Right lobe of liver (tissue), 6 donors: Measurements from ENCODE around the gene FAM161B. TPM values are rescaled to one million over a fixed set of nuclear protein-coding genes. Genes with fewer than 3 reads are reported as not detected.
"Not testable (repeated sequence)": the region's sequence is repeated elsewhere in the genome, so short reads cannot be mapped to it uniquely, and the experiment has no call there.

ENCODE experiments used
- ATAC-seq, 4 donors: fragments of 200-7000 bp; cut with Tn5 transposase; one replicate each; pipeline ENCODE4 v1.9.1; 2020; ENCODE audit warnings: mild to moderate bottlenecking in 4 of 4, moderate library complexity in 4 of 4
- DNase-seq, 3 donors: peaks; one replicate each; pipeline ENCODE4 v3.0.0-alpha.2; 2020
- H3K27ac ChIP-seq, 3 donors: fragments of 200-600 bp; one replicate each; pipeline ENCODE4 v1.8.0; 2022
- H3K27me3 ChIP-seq, 2 donors: fragments of 200-600 bp; one replicate each; pipeline ENCODE4 v1.8.0; 2022
- H3K36me3 ChIP-seq, 4 donors: fragments of 200-600 bp; sonication (generic) in 1 of 4; one replicate each; pipeline versions ENCODE4 v1.5.1 to v1.8.0; 2017 to 2022; ENCODE audit warnings: control low read depth in 1 of 4
- H3K4me1 ChIP-seq, 4 donors: fragments of 200-600 bp; sonication (generic) in 1 of 4; one replicate each; pipeline versions ENCODE4 v1.5.1 to v1.8.0; 2017 to 2022; ENCODE audit warnings: control low read depth in 1 of 4
- H3K4me3 ChIP-seq, 3 donors: fragments of 200-600 bp; one replicate each; pipeline ENCODE4 v1.8.0; 2022
- H3K9me3 ChIP-seq, 4 donors: fragments of 200-600 bp; sonication (generic) in 1 of 4; one replicate each; pipeline versions ENCODE4 v1.5.1 to v1.8.0; 2017 to 2022; ENCODE audit warnings: control low read depth in 1 of 4
- POLR2A ChIP-seq: fragments of 450-650 bp; IDR thresholded peaks from one replicate; pipeline ENCODE4 v1.6.1; 2017; ENCODE audit warnings: antibody characterized with exemption, mild to moderate bottlenecking
- WGBS: methylation state at CpG from one replicate; pipeline ENCODE4 v1.1.6; 2018; ENCODE audit warnings: low coverage, low lambda C conversion rate; ENCODE audit not compliant: insufficient coverage; ENCODE audit errors: missing lambda C conversion rate; 5-methylcytosine and 5-hydroxymethylcytosine counted together
- intact Hi-C, 2 donors: fragments of 100-400 bp; cut with DNase I; formaldehyde crosslinking; loops; one replicate each; pipeline versions ENCODE4 v1.11.2 to v1.14.1; 2022
- total RNA-seq, 6 experiments: library from RNA; depleted of rRNA in 2 of 6; stranded (reverse); fragments of >200 nt in 2 of 6; fragmentation: NEBNext Ultra II Directional in 3 of 6; extraction: Animal tissue kit (Norgen Biotek cat#: 25700) in 3 of 6; gene quantifications; one replicate each; pipeline versions ENCODE4 v1.1.0 to v1.2.4, GENCODE V29; 2016 to 2023
- TF ChIP-seq, protein P1 (sequence below), 4 donors: fragments of 200-600 bp in 3 of 4; fragments of 450-650 bp in 1 of 4; IDR thresholded peaks; one replicate each; pipeline versions ENCODE4 v1.5.1 to v1.8.0; 2016 to 2022; ENCODE audit warnings: antibody characterized with exemption in 4 of 4, mild to moderate bottlenecking in 2 of 4
- donor health status: DM: no; HTN: yes; CAD: no.
- donor health status: DM: no; HTN: no; CAD: no.
- donor health status: DM: no; HTN: no; CAD: no.
- donor health status: DM: no; HTN: yes; CAD: no.
- donor health status: DM: no; HTN: yes; CAD: no.

The FAM161B gene
- total RNA-seq, 6 experiments from 2014 or later: 1.3 to 2.3 (median 1.5) TPM

DNA sequence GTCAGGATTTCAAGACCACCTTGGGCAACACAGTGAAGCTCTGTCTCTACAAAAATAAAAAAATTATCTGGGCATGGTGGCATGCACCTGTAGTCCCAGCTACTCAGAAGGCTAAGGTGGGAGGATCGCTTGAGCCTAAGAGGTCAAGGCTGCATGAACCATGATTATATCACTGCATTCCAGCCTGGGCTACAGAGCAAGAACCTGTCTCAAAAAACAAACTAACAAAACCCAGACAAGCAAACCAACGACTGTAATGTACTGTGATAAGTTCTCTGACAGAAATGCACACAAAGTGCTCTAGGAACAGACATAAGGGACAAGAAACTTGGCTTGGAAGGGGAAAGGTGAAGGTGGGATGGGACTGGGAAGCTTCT is 46.8 kb upstream of the FAM161B start:
- TF ChIP-seq POLR2A: no peak
- TF ChIP-seq, protein P1, sequence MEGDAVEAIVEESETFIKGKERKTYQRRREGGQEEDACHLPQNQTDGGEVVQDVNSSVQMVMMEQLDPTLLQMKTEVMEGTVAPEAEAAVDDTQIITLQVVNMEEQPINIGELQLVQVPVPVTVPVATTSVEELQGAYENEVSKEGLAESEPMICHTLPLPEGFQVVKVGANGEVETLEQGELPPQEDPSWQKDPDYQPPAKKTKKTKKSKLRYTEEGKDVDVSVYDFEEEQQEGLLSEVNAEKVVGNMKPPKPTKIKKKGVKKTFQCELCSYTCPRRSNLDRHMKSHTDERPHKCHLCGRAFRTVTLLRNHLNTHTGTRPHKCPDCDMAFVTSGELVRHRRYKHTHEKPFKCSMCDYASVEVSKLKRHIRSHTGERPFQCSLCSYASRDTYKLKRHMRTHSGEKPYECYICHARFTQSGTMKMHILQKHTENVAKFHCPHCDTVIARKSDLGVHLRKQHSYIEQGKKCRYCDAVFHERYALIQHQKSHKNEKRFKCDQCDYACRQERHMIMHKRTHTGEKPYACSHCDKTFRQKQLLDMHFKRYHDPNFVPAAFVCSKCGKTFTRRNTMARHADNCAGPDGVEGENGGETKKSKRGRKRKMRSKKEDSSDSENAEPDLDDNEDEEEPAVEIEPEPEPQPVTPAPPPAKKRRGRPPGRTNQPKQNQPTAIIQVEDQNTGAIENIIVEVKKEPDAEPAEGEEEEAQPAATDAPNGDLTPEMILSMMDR (IDR thresholded peaks at IDR 0.05): no peak
- Histone ChIP-seq H3K27me3 (no peaks in the 10 kb centered on the region), H3K36me3 (no peaks in the 10 kb centered on the region), H3K9me3 (no peaks in the 10 kb centered on the region), H3K27ac (peak overlapping the region; percentile 24 to 95 (median 93)), H3K4me3 (peak overlapping the region in 2 of 3 donors; percentile 59 to 71), H3K4me1 (peaks cover 0 to 55% (median 26%) of the 10 kb centered on the region in 4 donors)
- DNase-seq (peak in 1 of 3 donors; percentile 60), ATAC-seq (peak; percentile 55 to 61 (median 57))
- intact Hi-C loops: no loop called here
- 18% methylated on average over 2 of the region's 2 CpGs for WGBS

DNA sequence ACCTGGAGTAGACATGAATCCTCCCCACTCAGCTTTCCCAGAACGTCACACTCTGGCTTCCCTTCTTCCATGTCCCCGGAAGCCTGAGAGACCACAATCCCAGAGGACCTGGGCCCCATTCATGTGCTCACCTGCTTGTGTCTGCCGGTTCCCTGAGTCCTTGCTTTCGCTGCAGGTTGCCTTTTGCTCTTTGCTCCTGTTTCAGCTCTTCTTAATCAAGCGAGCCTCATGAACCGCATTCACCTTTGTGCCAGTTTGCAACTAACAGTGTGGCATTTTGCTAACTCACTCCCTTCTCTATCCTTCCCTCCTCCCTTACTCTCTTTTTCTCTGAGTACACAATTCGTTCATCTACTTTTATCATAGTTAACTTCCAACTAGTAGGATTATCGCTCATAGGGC is 46.1 kb upstream of the FAM161B start:
- H3K4me1 ChIP-seq: peaks cover 0 to 62% (median 26%) of the 10 kb centered on the region in 4 donors
- peak overlapping the region; percentile 28 to 71 (median 59) for H3K4me3 ChIP-seq
- intact Hi-C loops: no loop called here
- peak; percentile 30 for TF ChIP-seq POLR2A
- TF ChIP-seq, protein P1 (IDR thresholded peaks at IDR 0.05): no peak
- DNase-seq (peak in 2 of 3 donors; percentile 70 to 79), ATAC-seq (peak; percentile 37 to 70 (median 64))
- H3K9me3 ChIP-seq: no peaks in the 10 kb centered on the region
- peaks cover 0 to 4% (median 0%) of the 10 kb centered on the region in 4 donors for H3K36me3 ChIP-seq
- 32% methylated on average over 8 of the region's 8 CpGs for WGBS
- no peaks in the 10 kb centered on the region for H3K27me3 ChIP-seq
- H3K27ac ChIP-seq: peak overlapping the region; percentile 24 to 95 (median 93)

DNA sequence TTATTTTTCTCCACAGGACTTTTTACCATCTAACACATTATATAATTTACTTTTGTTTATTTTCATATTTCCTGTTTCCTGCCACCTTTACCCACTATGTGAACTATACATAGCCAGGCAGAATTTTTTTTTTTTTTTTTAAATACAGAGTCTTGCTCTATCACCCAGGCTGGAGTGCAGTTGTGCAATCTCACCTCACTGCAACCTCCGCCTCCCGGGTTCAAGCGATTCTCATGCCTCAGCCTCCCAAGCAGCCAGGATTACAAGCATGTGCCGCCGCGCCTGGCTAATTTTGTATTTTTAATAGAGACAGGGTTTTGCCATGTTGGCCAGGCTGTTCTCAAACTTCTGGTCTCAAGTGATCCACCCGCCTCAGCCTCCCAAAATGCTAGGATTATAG is 45.0 kb upstream of the FAM161B start:
- H3K36me3 ChIP-seq, intact Hi-C loops, H3K27me3 ChIP-seq, H3K9me3 ChIP-seq, ATAC-seq: not testable (repeated sequence)
- Histone ChIP-seq H3K27ac (peak overlapping the region; percentile 24 to 95 (median 93)), H3K4me3 (peak overlapping the region; percentile 28 to 71 (median 59)), H3K4me1 (peaks cover 0 to 68% (median 26%) of the 10 kb centered on the region in 4 donors)
- peak in 1 of 3 donors; percentile 29 for DNase-seq
- WGBS: 37% methylated on average over 6 of the region's 7 CpGs

DNA sequence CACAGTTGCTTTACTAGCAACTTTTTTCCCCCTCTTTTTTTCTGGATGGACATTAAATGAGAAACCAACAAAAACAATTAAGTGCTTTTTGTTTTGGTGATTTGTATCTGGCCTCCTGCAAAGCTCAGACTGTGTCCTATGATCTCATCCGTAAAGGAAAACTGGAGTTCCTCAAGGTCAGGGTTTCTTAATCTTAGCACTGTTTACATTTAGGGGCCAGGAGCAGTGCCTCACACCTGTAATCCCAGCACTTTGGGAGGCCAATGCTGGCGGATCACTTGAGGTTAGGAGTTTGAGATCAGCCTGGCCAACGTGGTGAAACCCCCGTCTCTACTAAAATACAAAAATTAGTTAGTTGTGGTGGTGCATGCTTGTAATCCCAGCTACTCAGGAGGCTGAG is 41.2 kb upstream of the FAM161B start:
- WGBS: 43% methylated on average over 4 of the region's 4 CpGs
- intact Hi-C loops: no loop called here
- Histone ChIP-seq H3K27ac (peak overlapping the region in 1 of 3 donors; percentile 93), H3K4me3 (no peak overlapping the region), H3K27me3 (no peaks in the 10 kb centered on the region), H3K4me1 (peaks cover 0 to 60% (median 27%) of the 10 kb centered on the region in 4 donors), H3K36me3 (peaks cover 0 to 30% (median 15%) of the 10 kb centered on the region in 4 donors), H3K9me3 (no peaks in the 10 kb centered on the region)
- TF ChIP-seq POLR2A: no peak
- TF ChIP-seq, protein P1 (IDR thresholded peaks at IDR 0.05): no peak
- DNase-seq: no peak
- ATAC-seq: no peak

DNA sequence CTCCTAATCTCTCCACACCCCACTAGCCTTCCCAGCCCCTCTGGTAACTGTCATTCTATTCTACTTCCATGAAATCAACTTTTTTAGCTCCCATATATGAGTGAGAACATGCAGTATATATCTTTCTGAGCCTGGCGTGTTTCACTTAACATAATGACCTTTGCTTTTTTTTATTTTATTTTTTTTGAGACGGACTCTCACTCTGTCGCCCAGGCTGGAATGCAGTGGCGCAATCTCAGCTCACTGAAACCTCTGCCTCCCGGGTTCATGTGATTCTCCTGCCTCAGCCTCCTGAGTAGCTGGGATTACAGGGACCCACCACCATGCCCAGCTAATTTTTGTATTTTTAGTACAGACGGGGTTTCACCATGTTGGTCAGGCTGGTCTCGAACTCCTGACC is 38.8 kb upstream of the FAM161B start:
- peaks cover 0 to 58% (median 24%) of the 10 kb centered on the region in 4 donors for H3K4me1 ChIP-seq
- 28% methylated on average over 6 of the region's 7 CpGs for WGBS
- H3K36me3 ChIP-seq: peaks cover 0 to 55% (median 25%) of the 10 kb centered on the region in 4 donors
- H3K27me3 ChIP-seq, intact Hi-C loops, DNase-seq, H3K4me3 ChIP-seq, H3K9me3 ChIP-seq: not testable (repeated sequence)
- ATAC-seq: peak; percentile 38 to 63 (median 56)
- H3K27ac ChIP-seq: peak overlapping the region in 1 of 3 donors; percentile 32
